ENCODE results near the gene GRM1. TPM values are rescaled to one million over a fixed set of nuclear protein-coding genes. Genes with fewer than 3 reads are reported as not detected.

The GRM1 gene
- total and polyA plus RNA-seq, 2 donors (not counting 3 experiments of a cell fraction or from before 2014, with no cell fraction given) = 0.07 TPM; not detected in 1

GRCh38 chr6:146445233-146445632 lies 416.4 kb downstream of the GRM1 start:
- DNase-seq (ENCODE audit: low read depth, low spot score) = no peak
- H3K4me2 ChIP-seq (ENCODE audit: insufficient read depth, low read length) = no peak overlapping the region
- no peaks in the 10 kb centered on the region for H3K79me2 ChIP-seq (ENCODE audit: control insufficient read depth, insufficient read depth, low read length)
- no peaks in the 10 kb centered on the region for H3K27me3 ChIP-seq (ENCODE audit: control insufficient read depth in 2 of 2, insufficient read depth in 2 of 2, low read length in 2 of 2)
- CTCF ChIA-PET = no interaction called here
- intact Hi-C loops (cut with micrococcal nuclease) (no loop called here), dilution Hi-C loops (cut with MboI; ENCODE audit: extremely low pct_ligation_motif_present, low sequenced_read_pairs) (no loop called here)
- H4K20me1 ChIP-seq (replicated peaks; ENCODE audit: control insufficient read depth, extremely low read depth, insufficient read depth, low read length) = no peaks in the 10 kb centered on the region
- no TSS peak for BruUV-seq (replicated peaks)
- H3K4me3 ChIP-seq (replicated peaks in 1 of 3; ENCODE audit: insufficient read depth in 1 of 3, low read depth in 1 of 3, low read length in 3 of 3) = no peak overlapping the region
- TF ChIP-seq, protein P1, sequence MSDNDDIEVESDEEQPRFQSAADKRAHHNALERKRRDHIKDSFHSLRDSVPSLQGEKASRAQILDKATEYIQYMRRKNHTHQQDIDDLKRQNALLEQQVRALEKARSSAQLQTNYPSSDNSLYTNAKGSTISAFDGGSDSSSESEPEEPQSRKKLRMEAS (IDR thresholded peaks at IDR 0.05; ENCODE audit: insufficient read depth, insufficient read length) = no peak
- TF ChIP-seq FOS (IDR thresholded peaks at IDR 0.05; ENCODE audit: borderline replicate concordance, insufficient read depth, low read length) (no peak), MYC (IDR thresholded peaks at IDR 0.05; ENCODE audit: low read depth, low read length) (no peak), GATA2 (IDR thresholded peaks at IDR 0.05; ENCODE audit: insufficient read depth, insufficient read length, low read depth, low read length) (no peak), JUN (IDR thresholded peaks at IDR 0.05; ENCODE audit: borderline replicate concordance, insufficient read depth, insufficient read length, low read depth) (no peak), POLR2AphosphoS5 (IDR thresholded peaks at IDR 0.05; ENCODE audit: insufficient read depth, low read depth, low read length) (no peak), EZH2 (IDR thresholded peaks at IDR 0.05; ENCODE audit: borderline replicate concordance, low read depth, low read length, severe bottlenecking) (no peak), POLR2A (IDR thresholded peaks at IDR 0.05; ENCODE audit: low read depth, low read length) (no peak)
- TF ChIP-seq, protein P2, sequence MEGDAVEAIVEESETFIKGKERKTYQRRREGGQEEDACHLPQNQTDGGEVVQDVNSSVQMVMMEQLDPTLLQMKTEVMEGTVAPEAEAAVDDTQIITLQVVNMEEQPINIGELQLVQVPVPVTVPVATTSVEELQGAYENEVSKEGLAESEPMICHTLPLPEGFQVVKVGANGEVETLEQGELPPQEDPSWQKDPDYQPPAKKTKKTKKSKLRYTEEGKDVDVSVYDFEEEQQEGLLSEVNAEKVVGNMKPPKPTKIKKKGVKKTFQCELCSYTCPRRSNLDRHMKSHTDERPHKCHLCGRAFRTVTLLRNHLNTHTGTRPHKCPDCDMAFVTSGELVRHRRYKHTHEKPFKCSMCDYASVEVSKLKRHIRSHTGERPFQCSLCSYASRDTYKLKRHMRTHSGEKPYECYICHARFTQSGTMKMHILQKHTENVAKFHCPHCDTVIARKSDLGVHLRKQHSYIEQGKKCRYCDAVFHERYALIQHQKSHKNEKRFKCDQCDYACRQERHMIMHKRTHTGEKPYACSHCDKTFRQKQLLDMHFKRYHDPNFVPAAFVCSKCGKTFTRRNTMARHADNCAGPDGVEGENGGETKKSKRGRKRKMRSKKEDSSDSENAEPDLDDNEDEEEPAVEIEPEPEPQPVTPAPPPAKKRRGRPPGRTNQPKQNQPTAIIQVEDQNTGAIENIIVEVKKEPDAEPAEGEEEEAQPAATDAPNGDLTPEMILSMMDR (IDR thresholded peaks at IDR 0.05; ENCODE audit: extremely low read depth in 1 of 2, insufficient read depth in 1 of 2, low read depth in 1 of 2, low read length in 2 of 2) = no peak
- no peaks in the 10 kb centered on the region for H3K9me3 ChIP-seq (replicated peaks; ENCODE audit: control insufficient read depth, insufficient read depth, low read length)
- H3K4me1 ChIP-seq (ENCODE audit: control insufficient read depth, extremely low read depth, insufficient read depth, low read length) = no peaks in the 10 kb centered on the region
- H3K36me3 ChIP-seq (ENCODE audit: control insufficient read depth in 2 of 2, extremely low read depth in 1 of 2, insufficient read depth in 2 of 2, low read length in 2 of 2) = no peaks in the 10 kb centered on the region
- no peak for FAIRE-seq
- H3K9ac ChIP-seq (replicated peaks; ENCODE audit: extremely low read depth, insufficient read depth, low read length) = no peak overlapping the region
- H2AFZ ChIP-seq (ENCODE audit: low read depth, low read length) = no peak overlapping the region
- POLR2A ChIA-PET = no interaction called here
- H3K27ac ChIP-seq (ENCODE audit: insufficient read depth, low read depth, low read length) = no peak overlapping the region
- H3K9me1 ChIP-seq (replicated peaks; ENCODE audit: control insufficient read depth, extremely low read depth, insufficient read depth, low read length) = no peaks in the 10 kb centered on the region

Data from endothelial cell of umbilical vein (primary cell).